Stimulated activated CD4-positive, alpha-beta T cell treated with anti-CD3 and anti-CD28 coated beads, TNF-alpha, amount 100 ng/mL, for 24 hours (primary cell): Measurements from ENCODE around the gene KL.

Source experiments
- DNase-seq, 3 experiments: peaks; one replicate each; pipeline ENCODE4 v3.0.0-alpha.2; 2020; ENCODE audit warnings: low read depth in 3 of 3

The KL gene

GRCh38 chr13:33081666-33082065 lies 65.4 kb downstream of the KL start:
- DNase-seq: no peak

DNA sequence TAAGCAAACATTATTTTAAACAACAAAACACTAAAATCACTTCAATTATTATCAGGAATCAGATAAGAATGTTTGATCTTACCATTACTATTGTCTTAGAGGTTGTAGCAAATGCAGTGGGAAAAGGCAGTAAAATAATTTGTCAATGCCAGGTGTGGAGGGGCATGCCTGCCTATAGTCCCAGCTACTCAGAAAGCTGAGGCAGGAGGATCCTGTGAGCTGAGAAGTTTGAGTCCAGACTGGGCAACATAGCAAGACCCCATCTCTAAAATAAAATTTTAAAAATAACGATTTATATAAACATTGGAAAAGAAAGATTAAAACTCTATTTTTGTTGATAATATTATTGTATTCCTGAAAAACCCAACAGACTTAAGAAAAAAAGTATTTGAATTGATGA lies 66.8 kb downstream of the KL start:
- DNase-seq: no peak

DNA sequence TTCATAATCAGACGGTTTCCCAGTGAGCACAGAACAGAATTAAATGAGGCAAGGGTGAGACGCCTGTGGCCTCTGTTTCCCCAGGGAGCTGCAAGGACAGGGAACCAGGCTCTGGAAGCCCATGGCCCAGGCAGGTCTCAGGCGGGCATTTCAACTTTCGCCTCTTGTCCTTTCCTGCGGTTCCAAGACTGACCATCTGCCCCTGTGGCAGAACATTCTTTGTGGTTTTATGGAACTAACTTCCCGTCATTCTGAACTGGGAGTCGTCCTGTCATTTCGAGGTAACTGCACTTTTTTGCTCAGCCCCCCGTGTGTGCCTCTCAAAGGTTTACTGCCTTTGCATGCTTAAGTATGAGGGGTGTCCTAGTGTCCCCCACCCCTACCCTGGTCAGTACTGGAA lies 70.9 kb downstream of the KL start:
- DNase-seq: no peak

GRCh38 chr13:33087790-33088189 lies 71.6 kb downstream of the KL start:
- DNase-seq: no peak

GRCh38 chr13:33089311-33089710 lies 73.1 kb downstream of the KL start:
- DNase-seq: no peak

- DNase-seq: no peak
Measured at GRCh38 chr13:33090755-33091414, 74.7 kb downstream of the KL start.

DNA sequence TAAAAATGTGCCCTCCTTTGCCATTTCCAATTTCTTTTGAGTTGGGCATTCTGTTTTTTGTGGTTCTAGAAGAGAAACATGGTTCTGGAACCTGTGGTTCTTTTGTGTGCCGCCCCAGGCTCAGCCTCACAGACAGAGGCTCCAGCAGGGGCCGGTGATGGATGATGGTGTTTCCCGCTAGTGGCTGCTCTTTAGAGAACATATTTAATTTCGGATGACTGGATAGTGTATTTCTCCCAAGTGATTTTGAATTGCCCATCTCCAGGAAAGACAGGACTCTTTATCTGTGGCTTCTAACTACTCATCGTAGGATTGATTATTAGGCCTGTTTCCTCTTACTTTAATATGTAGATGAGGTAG lies 75.2 kb downstream of the KL start:
- DNase-seq: no peak

GRCh38 chr13:33092073-33092987 lies 76.1 kb downstream of the KL start:
- no peak for DNase-seq

- no peak for DNase-seq
Measured at GRCh38 chr13:33096886-33097605, 80.8 kb downstream of the KL start.

DNA sequence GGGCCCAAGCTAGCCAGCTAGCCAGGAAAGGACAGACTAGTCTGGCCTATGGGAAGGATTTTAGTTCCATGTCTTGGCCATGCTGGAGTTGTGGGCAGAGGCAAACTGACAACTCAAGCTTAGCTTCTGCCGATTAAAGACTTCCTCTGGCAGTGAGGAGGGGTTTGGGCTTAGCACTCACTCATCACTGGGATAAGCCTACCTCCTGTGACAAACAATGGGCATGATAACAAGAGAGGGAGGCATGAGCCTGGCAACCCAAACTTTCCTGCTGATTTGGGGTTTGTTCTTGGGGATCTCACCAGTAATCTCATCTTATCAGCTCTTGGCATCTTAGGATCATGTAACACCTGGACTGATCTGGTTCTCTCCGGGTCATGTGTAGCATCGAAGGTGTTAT lies 83.6 kb downstream of the KL start:
- no peak for DNase-seq

- no peak for DNase-seq
Measured at GRCh38 chr13:33100886-33101285, 84.7 kb downstream of the KL start.

DNA sequence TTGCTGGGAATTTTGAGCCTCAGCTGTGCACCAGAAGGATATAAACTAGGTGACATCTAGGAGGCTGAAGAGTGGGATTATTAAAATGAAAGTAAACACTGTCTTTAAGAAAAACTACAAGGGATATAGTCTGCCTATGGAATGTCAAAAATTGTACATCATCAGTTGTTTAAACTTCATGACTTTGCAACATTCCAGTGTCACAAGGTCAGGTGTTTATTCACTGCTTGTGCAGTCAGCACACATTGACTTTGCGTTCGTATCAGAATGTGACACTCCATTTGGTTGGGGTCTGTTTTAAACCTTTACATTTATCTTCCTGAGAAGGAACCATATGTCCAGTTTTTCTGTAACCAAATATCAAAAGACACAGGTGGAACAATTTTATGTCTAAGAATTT lies 85.6 kb downstream of the KL start:
- DNase-seq: no peak

GRCh38 chr13:33103457-33103856 lies 87.2 kb downstream of the KL start:
- DNase-seq: no peak

GRCh38 chr13:33105387-33106005 lies 89.3 kb downstream of the KL start:
- no peak for DNase-seq

DNA sequence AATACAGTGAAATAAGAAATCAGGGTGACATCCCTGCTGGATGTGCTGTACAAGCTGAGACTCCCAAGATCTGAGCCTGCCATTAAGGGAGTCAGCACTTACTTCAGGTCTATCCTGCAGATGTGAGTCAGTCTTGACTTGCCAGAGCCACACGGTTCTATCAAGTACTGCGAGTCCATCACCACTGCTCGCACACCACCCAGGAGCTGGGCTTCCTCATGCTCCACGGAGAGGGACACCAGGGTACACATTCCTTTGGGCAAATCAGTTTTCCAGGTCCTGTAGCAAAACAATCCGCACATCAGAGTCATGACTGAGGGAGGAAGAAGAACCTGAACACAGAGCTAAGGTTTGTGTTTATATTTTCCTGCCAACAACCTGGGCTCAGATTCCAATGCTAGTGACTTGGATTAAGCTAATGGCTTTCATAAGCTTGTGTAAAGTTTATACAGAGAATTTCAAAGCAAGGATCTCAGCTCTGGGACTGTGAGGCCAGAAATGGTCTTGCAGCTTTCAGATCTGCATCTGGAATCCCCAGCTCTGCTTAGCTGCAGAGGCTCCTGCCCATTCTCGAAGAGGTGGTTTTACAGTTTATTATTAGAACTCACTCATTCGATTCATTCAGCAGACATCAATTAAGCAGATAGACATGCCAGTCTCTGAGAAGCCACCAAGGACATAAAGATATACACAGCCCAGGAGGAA lies 90.6 kb downstream of the KL start:
- DNase-seq: no peak

DNA sequence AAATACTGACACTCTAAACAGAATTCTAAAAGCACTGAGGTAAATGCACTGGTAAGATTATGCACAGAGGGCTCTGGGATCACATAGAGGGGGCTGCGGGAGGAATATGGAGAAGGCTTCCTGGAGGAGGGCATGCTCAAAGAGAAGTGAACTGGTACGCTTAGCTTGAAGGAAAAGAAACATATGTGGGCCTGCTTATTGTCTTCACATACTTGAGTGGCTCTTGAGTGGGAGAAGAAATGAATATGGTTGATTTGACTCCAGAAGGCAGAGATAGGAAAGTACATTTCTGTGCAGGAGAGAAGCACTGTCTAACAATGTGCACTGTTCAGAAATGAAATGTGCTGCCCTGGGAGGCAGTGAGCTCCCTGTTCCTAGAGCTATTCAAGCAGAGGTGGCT lies 91.1 kb downstream of the KL start:
- no peak for DNase-seq

GRCh38 chr13:33108620-33109019 lies 92.4 kb downstream of the KL start:
- DNase-seq: no peak

DNA sequence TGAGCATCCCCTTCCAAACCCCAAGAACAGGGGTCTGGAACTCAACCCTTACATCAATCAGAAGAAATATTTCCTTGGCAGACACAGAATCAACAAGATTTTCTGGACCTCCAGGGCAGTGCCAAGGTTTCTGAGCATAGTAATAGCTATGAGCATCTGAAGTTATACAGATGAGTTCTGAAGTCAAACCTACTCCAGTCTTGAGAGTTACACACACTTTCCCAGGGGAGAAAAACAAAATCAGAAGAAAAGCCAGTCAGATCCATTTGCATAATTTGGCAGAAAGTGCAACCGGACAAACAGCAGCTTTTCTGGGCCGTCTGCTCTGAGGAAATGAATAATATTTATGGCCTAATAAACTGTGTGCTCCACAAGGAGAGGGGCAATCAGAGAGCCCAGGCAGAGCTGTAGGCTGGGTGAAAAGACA lies 93.1 kb downstream of the KL start:
- DNase-seq: no peak

GRCh38 chr13:33109801-33110200 lies 93.6 kb downstream of the KL start:
- no peak for DNase-seq

DNA sequence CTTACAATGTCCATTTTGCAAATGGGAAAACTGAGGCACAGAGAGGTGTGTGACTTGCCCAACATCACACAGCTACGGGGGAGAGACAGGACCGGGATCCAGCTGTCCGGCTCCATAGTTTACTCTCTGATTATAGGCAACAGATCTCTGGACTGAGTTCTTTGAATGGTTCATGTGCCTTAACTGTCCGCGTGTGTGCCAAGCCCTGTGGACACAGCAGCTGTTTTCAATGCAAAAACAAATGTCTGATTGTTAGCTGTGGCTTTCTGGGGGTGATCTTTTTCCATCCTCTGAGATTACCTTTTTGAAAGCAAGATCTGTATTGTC lies 94.1 kb downstream of the KL start:
- DNase-seq: no peak

DNA sequence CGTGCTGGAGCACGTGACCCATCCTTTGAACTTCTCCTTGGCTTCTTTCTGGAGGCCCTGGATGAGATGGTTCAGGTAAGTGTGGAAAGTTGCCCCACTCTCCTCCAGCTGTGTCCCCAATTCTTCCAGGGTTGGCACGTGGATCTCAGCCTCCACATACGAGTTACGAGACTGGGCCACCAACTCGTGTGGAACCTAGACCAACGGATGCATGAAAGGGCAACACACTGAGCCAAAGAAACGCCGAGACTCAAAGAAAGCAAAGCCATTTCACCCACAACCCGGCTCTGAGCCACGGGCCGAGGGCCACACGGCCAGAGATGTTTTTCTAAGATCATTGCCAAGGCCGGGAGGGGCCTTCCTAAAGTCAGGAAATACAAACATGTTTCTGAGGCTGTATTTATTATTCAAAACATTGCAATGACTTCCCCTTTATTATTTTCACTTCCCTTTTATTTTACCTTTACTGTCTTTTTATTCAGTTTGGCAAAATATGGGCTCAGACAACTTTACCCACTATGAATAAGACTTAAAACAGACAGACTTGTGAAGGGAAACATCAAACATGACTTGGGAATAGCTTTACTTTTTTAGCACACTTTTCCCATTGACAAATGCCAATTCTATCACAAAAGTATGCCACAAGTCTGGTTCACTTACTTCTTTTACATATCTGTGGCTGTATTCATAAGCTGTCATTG lies 94.6 kb downstream of the KL start:
- no peak for DNase-seq
